Measurements from ENCODE around the gene NACA2.
"Not testable (repeated sequence)": the region's sequence is repeated elsewhere in the genome, so short reads cannot be mapped to it uniquely, and the experiment has no call there.

NACA2 gene

DNA sequence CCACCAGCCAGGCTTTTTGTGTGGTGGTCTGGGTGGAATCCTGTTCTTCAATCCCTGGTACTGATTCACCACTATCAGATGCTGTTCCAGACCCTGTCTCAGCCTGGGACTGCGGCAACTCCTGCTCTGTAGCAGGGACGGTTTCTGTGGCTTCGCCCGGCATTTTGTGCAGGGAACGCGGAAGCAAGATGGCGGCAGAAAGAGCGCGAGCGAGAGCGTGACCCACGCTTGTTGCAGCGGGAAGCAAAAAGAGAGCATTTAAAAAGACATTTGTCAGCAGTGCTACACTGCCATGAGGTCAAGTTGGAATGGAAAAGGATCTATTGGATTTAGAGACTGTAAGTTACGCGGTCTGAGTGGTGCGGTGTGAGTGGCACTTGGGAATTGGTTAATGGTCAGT is at the start of gene NACA2:
Gene NACA2 (minus strand): TSS at position 202 of the 400 bp plus-strand sequence. CDS start 39 bp downstream, at position 163.
- intact Hi-C loops (cut with DNase I): no loop called here
- DNase-seq: no peak

DNA sequence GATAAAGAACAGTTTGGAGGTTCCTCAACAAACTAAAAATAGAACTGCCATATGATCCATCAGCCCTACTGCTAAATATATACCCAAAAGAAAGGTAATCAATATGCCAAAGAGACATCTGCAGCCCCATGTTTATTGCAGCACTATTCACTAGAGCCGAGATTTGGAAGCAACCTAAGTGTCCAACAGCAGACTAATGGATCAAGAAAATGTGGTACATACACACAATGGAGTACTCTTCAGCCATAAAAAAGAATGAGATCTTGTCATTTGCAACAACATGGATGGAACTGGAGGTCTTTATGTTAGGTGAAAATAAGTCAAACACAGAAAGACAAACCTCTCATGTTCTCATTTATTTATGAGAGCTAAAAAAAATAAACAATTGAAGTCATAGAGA is 48.8 kb upstream of the NACA2 start:
- DNase-seq: no peak
- intact Hi-C loops (cut with DNase I): no loop called here

DNA sequence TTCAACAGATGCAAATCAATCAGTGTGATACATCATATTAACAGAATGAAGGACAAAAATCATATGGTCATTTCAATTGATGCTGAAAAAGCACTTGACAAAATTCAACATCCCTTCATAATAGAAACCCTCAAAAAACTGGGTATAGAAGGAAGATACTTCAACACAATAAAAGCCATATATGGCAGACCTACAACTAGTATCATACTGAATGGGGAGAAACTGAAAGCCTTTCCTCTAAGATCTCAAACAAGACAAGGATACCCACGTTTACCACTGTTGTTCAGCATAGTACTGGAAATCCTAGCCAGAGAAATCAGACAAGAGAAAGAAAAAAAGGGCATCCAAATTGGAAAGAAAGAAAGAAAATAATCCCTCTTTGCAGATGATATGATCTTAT is 47.1 kb upstream of the NACA2 start:
- DNase-seq: no peak
- intact Hi-C loops (cut with DNase I): no loop called here

DNA sequence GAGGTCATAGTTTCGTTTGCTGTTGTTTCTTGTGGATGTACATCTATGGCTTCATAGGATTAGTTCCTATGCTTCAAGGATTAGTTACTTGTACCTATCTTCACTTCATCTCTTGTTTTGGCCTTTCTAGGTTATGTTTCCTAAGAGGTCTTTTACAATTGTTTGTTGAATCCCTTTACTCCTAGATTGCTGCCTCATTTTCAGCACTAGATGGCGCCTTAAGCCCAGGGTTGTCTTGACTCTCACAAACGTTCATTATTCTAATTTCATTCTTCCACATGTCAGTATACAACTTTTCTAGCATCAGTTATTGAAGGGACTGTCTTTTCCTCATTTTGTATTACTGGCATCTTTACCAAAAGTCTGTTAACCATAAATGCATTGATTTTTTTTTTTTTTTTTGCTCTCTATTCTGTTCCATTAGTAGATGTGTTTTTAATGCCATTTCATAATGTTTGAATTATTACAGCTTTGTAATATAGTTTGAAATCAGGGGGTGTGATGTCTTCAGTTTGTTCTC is 45.0 kb upstream of the NACA2 start:
- intact Hi-C loops (cut with DNase I): no loop called here

DNA sequence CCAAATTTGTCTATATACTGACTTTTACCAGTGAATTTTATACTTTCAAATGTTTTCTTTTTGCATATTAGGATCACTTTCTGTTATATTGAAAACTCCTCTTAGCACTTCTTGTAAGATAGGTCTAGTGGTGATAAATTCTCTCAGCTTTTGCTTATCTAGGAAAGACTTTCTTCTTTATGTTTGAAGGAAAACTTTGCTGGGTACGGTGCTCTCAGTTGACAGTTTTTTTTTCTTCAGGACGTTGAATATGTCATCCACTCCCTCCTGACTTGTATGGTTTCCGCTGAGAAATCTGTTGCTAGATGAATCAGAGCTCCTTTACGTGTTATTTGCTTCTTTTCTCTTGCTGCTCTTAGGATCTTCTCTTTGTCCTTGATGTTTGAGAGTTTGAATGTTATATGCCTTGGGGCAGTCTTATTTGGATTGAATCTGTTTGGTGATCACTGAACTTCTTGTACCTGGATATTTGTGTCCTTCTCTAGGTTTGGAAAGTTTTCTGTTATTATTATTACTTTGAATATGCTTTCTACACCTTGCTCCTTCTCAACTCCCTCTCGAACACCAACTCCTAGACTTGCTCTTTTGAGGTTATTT is 44.0 kb upstream of the NACA2 start:
- no peak for DNase-seq
- intact Hi-C loops (cut with DNase I): no loop called here

More for the DNA sequence above, 45.0 kb upstream of the NACA2 start:
- peak in 29 of 42 donors; percentile 6 to 66 (median 32) for DNase-seq

DNA sequence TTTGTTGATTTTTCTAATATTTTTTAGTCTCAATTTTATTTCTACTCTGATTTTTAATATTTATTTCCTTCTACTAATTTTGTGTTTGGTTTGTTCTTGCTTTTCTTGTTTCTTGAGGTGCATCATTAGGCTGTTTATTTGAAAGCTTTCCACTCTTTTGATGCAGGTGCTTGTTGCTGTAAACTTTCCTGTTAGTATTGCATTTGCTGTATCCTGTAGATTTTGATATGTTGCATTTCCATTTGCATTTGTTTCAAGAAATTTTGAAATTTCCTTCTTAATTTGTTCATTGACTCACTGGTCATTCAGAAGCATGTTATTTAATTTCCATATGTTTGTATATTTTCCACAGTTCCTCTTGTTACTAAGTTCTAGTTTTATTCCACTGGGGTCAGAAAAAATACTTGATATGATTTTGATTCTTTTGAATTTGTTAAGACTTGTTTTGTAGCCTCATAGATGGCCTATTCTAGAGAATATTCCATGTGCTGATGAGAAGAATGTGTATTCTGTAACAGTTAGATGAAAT is 43.1 kb upstream of the NACA2 start:
- intact Hi-C loops (cut with DNase I): no loop called here
- no peak for DNase-seq

DNA sequence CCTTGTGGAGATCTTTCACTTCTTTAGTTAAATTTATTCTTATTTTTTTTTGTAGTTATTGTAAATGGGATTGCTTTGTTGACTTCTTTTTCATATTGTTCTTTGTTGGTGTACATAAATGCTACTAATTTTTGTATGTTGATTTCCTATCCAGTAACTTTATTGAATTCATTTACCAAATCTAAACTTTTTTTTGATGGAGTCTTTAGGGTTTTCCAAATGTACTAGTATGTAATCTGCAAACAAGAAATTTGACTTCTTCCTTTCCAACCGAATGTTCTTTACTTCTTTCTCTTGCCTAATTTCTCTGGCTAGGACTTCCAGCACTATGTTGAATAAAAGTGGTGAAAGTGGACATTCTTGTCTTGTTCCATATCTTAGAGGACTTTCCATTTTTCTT is 41.8 kb upstream of the NACA2 start:
- intact Hi-C loops (cut with DNase I): no loop called here
- no peak for DNase-seq

DNA sequence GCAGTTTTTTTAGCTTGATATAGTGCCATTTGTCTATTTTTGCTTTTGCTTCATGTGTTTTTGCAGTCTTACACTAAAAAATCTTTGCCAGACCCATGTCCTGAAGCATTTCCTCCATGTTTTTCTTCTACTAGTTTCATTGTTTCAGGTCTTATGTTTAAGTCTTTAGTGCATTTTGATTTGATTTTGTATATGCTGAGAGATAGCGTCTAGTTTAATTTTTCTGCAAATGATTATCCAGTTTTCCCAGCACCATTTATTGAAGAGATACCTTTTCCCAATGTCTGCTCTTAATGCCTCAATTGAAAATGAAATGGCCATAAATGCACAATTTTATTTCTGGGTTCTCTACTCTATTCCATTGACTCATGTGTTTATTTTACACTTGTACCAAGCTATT is 40.8 kb upstream of the NACA2 start:
- intact Hi-C loops (cut with DNase I): no loop called here
- DNase-seq: no peak

DNA sequence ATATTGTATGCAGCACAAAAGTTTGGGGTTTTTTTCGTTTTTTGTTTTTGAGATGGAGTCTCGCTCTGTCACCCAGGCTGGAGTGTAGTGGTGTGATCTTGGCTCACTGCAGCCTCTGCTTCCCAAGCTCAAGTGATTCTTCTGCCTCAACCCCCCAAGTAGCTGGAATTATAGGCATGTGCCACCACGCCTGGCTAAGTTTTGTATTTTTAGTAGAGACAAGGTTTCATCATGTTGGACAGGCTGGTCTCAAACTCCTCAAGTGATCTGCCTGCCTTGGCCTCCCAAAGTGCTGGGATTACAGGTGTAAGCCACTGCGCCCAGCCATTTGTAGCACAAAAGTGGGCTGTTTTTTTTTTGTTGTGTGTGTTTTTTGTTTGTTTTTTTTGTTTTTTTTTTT is 37.1 kb upstream of the NACA2 start:
- intact Hi-C loops (cut with DNase I); DNase-seq: not testable (repeated sequence)

DNA sequence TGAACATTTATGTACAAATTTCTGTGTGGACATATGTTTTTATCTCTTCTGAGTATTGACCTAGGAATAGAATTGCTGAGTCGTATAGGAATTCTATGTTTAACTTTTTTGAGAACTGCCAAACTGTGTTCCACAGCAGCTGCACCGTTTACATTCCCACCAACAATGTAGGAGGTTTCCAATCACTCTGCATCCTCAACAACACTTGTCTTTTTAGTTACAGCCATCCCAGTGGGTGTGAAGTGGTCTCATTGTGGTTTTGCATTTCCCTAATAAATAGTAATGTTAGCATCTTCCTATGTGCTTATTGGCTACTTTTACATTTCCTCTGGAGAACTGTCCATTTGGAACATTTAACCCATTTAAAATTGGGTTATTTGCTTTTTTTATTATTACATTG is 36.6 kb upstream of the NACA2 start:
- intact Hi-C loops (cut with DNase I): no loop called here

DNA sequence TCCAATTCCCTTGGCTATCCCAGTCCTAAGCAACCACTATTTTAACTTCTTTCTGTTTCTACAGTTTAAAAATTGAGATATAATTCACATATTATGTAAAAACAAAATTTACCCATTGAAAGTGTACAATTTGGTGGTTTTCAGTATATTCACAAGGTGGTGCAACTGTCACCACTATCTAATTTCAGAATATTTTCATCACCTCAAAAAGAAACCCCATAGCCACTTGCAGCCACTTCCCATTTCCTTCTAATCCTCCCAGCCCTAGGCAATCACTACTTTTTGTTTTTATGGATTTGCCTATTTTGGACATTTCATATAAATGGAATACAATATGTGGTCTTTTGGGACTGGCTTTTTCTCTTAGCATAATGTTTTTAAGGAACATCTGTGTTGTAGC is 36.1 kb upstream of the NACA2 start:
- intact Hi-C loops (cut with DNase I): no loop called here
- DNase-seq: no peak

More for the DNA sequence above, 36.6 kb upstream of the NACA2 start:
- DNase-seq: no peak

DNA sequence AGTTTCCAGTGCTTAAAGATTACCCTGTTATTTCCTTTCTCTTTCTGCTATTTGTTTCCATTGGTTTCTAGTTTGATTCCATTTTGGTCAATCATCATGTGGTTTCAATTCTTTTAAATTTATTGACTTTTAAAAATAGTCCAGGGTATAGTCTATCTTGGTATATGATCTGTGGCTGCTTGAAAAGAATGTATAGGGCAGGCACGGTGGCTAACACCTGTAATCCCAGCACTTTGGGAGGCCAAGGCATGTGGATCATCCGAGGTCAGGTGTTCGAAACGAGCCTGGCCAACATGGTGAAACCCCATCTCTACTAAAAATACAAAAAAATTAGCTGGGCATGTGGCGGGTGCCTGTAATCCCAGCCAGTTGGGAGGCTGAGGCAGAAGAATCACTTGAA is 34.5 kb upstream of the NACA2 start:
- intact Hi-C loops (cut with DNase I): no loop called here
- no peak for DNase-seq

DNA sequence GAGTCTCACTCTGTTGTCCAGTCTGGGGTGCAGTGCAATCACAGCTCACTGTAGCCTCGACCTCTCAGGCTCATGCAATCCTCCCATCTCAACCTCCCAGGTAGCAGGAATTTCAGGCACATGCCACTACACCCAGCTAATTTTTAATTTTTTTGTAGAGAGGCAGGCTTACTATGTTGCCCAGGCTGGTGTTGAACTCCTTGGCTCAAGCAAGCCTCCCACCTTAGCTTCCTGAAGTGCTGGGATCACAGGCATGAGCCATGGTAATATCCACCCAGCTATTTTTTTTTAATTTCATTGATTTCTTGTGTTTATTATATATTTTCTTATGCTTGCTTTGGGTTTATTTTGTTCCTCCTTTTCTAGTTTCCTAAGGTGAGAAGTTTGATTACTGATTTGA is 33.9 kb upstream of the NACA2 start:
- no peak for DNase-seq
- intact Hi-C loops (cut with DNase I): no loop called here

DNA sequence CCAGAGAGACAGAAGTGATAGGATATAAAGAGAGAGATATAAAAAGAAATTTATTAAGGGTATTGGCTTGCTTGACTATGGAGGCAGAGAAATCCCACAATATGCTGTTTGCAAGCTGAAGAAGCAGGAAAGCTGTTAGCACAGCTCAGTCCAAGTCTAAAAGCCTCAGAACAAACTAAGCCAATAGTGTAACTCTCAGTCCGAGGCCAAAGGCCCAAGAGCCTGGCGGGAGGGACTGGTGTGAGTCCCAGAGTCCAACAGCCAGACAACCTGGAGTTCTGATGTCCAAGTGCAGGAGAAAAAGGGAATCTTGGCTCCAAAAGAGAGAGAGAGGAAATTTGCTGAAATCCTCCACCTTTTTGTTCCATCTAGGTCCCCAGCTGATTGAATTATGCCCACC is 30.3 kb upstream of the NACA2 start:
- intact Hi-C loops (cut with DNase I): no loop called here

DNA sequence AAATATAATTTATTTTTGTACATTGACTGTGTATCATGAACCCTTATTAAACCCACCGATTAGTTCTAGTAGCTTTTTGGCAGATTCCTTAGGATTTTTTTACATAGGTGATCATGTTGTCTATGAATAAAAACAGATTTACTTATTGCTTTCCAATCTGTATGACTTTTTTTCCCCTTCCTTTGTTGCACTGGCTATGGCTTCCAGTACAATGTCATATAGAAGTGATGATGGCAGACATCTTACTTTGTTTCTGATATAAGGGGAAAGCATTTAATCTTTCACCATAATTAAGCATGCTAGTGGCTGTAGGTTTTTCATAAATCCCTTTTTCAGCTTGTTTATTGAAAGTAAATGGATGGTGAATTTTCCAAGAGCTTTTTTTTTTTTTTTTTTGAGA is 28.9 kb upstream of the NACA2 start:
- intact Hi-C loops (cut with DNase I): no loop called here
- no peak for DNase-seq

More for the DNA sequence above, 30.3 kb upstream of the NACA2 start:
- no peak for DNase-seq

DNA sequence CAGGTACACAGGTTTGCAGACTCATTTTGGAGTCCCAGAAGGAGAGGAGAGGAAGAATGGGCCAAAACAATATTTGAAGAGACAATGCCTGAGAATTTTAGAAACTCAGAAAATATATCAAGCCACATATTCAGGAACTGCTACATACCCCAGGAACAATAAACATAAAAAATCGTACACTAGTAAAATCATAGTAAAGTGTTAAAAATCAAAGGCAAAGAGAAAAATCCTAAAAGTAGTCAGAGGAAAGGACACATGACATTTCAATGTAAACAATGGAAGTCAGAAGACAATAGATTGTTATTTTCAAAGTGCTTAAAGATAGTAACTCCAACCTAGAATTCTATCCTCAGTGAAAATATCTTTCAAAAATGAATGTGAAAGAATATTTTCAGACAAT is 28.5 kb upstream of the NACA2 start:
- intact Hi-C loops (cut with DNase I): no loop called here
- no peak for DNase-seq

DNA sequence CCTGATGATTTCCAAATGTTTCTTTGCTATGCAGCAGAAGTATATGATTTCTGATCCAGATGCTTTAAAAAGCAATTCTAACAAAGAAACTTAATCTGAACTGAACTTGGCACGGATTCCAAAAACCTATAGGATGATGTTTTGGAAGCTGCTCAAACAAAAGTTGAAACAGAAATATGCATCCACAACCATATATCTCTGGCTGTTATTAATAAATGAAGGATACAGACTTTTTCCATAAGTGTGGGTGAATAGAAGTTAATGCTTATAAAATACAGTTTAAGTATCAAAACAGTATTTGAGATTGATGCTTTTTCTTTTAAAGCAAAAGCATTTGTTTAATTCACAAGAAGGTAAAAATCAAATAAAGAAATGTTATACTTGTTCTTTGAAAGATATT is 27.9 kb upstream of the NACA2 start:
- no peak for DNase-seq
- intact Hi-C loops (cut with DNase I): no loop called here

DNA sequence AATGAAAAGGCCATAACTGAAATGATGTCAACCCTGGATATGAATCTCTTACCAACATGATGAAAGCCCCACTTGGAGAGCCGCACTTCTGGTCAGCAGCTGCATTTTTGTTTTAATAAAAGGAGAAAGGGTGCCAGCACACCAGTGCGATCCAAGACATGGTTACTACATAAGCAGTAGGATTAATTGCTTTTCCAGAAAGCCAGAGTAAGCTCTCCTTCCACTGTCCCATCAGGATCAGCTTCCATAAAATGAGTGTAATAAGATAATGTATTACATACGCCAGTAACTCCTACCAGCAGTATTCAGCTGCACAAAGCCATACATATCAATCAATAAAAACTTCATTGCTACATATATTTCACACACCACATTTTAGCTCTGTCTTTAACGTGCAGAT is 26.3 kb upstream of the NACA2 start:
- DNase-seq: no peak
- intact Hi-C loops (cut with DNase I): no loop called here

DNA sequence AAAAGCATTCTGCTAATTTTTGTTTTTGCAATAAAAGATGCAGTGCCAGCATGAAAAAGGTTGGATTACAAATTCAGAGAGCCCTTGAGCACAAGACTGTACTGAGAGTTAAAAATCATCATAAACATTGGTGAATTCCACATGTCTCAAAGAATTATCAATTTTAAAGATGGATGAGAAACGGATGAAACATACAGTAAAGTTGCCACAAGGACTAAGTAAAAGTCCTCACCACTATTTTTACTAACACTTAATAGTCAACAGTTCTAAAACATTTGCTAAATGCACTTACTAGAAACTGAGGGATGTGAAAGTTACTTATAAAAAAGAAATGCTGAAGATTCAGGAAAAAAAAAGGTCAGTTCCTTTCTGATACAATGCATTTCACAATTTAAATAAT is 25.8 kb upstream of the NACA2 start:
- DNase-seq: no peak
- intact Hi-C loops (cut with DNase I): no loop called here

DNA sequence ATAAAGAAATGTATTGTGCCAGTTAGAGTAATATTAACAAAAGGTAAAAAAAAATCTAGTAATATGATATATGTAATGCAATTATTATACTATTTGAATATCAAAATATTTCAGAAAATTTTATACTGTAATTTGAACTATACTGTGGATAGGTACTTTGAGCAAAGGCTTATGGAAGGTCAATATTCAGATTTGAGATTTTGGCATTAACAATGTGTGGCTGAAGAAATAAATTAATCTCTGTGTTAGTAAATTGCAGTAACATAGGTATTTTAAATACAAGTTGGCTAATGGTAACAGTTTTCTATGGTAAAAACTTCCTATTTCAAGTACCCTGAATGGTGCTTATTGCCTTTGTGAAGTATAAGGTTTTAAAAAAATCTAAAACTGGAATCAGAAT is 23.2 kb upstream of the NACA2 start:
- intact Hi-C loops (cut with DNase I): no loop called here
- no peak for DNase-seq

DNA sequence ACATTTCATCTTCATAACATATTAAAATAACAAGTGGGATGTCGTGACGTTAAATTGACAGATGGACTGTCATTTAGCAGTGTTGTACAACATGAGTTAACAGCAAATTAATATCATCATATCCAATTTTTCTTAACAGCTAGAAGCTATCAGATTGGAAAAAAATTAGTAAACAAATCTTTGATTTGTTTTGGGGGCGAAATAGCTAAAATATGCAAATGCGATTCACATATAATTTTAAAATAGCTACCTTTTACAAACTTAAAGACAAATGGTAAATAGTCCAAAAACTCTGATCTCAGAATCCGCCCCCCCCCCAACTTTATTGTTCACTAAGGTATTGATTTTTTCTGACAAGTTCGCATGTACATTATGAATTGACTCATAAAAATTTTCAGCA is 20.3 kb upstream of the NACA2 start:
- intact Hi-C loops (cut with DNase I): no loop called here
- no peak for DNase-seq

All from head of caudate nucleus (tissue), 42 donors.